ENCODE data around the gene FMOD. TPM values are rescaled to one million over a fixed set of nuclear protein-coding genes. Genes with fewer than 3 reads are reported as not detected.
"Not testable (repeated sequence)": the region's sequence is repeated elsewhere in the genome, so short reads cannot be mapped to it uniquely, and the experiment has no call there.

The FMOD gene
- total and polyA plus RNA-seq, 2 experiments from 2014 or later = 2.3 to 7.6 TPM

GRCh38 chr1:203320591-203321272 lies 30.2 kb downstream of the FMOD start:
- DNase-seq (ENCODE audit: low read depth in 1 of 2, low spot score in 1 of 2) = peak in 1 of 2 donors; percentile 76
- no peak for TF ChIP-seq CTCF (IDR thresholded peaks at IDR 0.05; ENCODE audit: low read depth, low read length)
- Histone ChIP-seq H3K27me3 (no peaks in the 10 kb centered on the region), H3K27ac (no peak overlapping the region), H3K4me3 (no peak overlapping the region), H3K9me3 (ENCODE audit: low read depth) (no peaks in the 10 kb centered on the region), H3K4me1 (ENCODE audit: low read depth) (peaks cover 24% of the 10 kb centered on the region), H3K36me3 (no peaks in the 10 kb centered on the region)

- Histone ChIP-seq H3K4me3 (no peak overlapping the region), H3K4me1 (ENCODE audit: low read depth) (peaks cover 13% of the 10 kb centered on the region), H3K36me3 (no peaks in the 10 kb centered on the region), H3K27ac (no peak overlapping the region), H3K27me3 (no peaks in the 10 kb centered on the region), H3K9me3 (ENCODE audit: low read depth) (no peaks in the 10 kb centered on the region)
- DNase-seq (ENCODE audit: low read depth in 1 of 2, low spot score in 1 of 2) = no peak
- TF ChIP-seq CTCF (IDR thresholded peaks at IDR 0.05; ENCODE audit: low read depth, low read length) = no peak
Measured at GRCh38 chr1:203318229-203318517, 32.7 kb downstream of the FMOD start.

GRCh38 chr1:203317429-203318228 lies 33.3 kb downstream of the FMOD start:
- Histone ChIP-seq H3K27ac (no peak overlapping the region), H3K4me1 (ENCODE audit: low read depth) (peaks cover 13% of the 10 kb centered on the region), H3K36me3 (no peaks in the 10 kb centered on the region), H3K4me3 (no peak overlapping the region), H3K9me3 (ENCODE audit: low read depth) (no peaks in the 10 kb centered on the region), H3K27me3 (no peaks in the 10 kb centered on the region)
- no peak for TF ChIP-seq CTCF (IDR thresholded peaks at IDR 0.05; ENCODE audit: low read depth, low read length)
- no peak for DNase-seq (ENCODE audit: low read depth in 1 of 2, low spot score in 1 of 2)

GRCh38 chr1:203316626-203317093 lies 34.3 kb downstream of the FMOD start:
- no peak for TF ChIP-seq CTCF (IDR thresholded peaks at IDR 0.05; ENCODE audit: low read depth, low read length)
- Histone ChIP-seq H3K4me3 (no peak overlapping the region), H3K27me3 (no peaks in the 10 kb centered on the region), H3K4me1 (ENCODE audit: low read depth) (peaks cover 13% of the 10 kb centered on the region), H3K9me3 (ENCODE audit: low read depth) (no peaks in the 10 kb centered on the region), H3K27ac (peak overlapping the region; percentile 53), H3K36me3 (no peaks in the 10 kb centered on the region)
- DNase-seq (ENCODE audit: low read depth in 1 of 2, low spot score in 1 of 2) = peak in 1 of 2 donors; percentile 91

- H3K27me3 ChIP-seq; DNase-seq (ENCODE audit: low read depth in 1 of 2, low spot score in 1 of 2): not testable (repeated sequence)
Measured at GRCh38 chr1:203314025-203314759, 36.7 kb downstream of the FMOD start.

More at GRCh38 chr1:203314025-203314759, 36.7 kb downstream of the FMOD start:
- H3K27ac ChIP-seq; H3K36me3 ChIP-seq; H3K9me3 ChIP-seq (ENCODE audit: low read depth); H3K4me3 ChIP-seq: not testable (repeated sequence)
- H3K4me1 ChIP-seq (ENCODE audit: low read depth) = peaks cover 16% of the 10 kb centered on the region

Measured in cardiac muscle cell (in vitro differentiated cells and primary cell).